GM18511 (cell line): Measurements from ENCODE around the gene STIM1.

Source experiments
- ATAC-seq: cut with Tn5 transposase; IDR thresholded peaks from one replicate; pipeline ENCODE4 v1.9.1; 2021; ENCODE audit warnings: mild to moderate bottlenecking, moderate library complexity; ENCODE audit not compliant: unreplicated experiment

Gene STIM1

DNA sequence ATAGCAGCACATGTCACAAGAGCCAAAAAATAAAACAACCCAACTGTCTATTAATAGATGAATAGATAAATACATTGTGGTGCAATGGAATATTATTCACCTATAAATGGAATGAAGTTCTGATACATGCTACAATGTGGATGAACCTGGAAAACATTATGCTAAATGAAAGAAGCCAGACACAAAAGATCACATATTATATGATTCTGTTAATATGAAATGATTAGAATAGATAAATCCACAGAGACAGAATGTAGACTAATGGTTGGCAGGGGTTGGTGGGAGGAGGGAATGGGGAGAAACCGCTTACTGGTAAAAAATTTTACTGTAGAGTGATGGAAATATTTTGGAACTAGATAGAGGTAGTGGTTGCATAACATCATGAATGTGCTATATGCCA lies 206.2 kb downstream of the STIM1 start:
- ATAC-seq: no peak

DNA sequence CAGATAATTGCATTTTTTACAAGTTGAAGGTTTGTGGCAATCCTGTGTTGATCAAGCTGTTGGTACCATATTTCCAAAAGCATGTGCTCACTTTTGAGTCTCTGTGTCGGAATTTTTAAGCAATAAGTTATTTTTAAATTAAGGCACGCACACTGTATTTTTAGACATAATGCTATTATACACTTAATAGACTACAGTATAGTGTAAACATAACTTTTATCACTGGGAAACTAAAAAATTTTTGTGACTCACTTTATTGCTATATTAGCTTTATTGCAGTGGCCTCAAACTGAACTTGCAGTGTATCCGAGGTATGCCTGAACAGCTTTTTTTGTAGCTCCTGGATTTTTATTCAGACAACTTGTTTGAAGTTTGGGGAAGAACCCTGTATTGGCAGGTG lies 207.9 kb downstream of the STIM1 start:
- ATAC-seq: no peak

DNA sequence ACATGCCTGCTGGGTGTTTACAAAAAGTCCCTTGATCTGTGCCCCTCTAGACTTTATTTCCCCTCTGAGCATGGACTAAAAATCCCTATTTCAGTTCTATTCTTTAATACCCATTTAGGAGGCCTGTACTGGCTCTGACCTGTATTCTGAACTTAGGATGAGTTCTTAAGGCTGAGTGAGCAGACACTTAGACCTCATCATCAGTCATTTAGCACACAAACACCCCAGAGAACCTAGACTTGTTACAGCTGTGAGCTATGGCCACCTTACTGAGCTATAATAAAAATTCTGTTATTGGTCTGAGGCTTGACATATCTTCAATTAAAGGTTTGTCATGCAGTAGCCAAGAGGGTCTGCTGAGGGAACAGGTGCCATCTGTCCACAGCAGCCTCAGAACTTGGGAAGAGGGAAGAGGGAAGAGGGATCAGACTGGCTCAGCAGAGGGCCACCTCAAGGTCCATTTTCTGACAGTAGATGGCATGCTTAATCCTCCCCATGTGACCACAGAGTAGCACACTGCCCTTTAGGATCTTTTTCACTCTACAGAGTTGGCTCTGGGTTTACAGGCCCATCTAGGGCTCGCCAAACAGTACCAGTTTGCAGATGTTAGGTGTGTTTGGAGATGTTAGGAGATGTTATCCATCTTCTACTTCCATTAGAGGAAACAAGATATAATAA lies 209.0 kb downstream of the STIM1 start:
- no peak for ATAC-seq

DNA sequence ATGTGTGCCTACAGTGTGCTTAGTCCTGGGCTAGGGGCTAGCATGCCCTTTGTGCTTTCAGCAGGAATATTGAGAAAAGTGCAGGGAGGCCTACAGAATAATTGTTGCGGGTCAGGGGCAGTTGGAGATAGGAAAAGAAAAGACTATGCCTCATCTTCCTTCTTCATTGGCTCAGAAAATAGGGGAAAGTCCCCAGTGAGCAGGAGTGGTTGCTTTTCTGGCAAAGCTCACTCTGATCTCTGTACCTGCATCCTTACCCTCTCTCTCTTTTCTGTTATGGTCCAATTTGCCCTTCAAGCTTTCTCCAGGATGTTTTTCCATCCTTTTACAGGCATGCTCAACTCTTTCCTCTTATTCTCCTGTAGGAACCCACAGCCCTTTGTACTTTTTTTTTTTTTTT lies 209.6 kb downstream of the STIM1 start:
- ATAC-seq: no peak

DNA sequence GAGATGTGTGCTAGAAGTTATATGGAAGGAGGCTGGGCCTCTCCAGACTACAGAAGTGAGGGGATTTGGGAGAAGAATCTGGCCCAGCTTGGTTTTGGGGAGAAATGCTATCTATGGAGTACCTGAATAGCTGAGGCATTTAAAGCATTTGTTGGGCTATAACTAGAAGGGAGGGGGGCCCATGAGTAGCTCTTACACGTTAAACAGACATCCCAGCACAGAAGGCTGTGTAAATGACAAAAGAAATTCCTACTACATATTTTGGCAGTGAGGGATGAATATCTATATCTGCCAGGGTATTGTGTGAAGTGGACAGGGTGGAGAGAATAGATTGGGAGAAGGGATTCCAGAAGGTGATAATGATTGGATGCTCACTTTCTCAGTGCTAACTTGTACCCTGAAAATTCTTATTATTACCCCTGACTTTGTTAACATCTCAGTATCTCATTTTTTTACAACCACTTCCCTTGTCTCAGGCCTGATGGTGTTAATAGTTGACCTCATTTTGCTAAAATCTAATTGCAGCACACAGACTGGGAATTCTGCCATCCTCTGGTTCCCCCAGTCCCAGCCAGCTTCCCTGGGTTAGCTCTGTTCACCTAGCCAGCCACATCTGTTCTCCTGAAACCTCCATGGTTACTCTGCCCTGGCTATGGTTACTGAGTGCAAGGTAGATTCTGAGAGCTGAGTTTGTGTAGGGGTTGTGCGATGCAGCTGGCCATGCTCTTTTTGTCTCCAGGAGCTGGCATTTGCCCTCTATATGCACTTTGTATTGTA lies 210.3 kb downstream of the STIM1 start:
- no peak for ATAC-seq

DNA sequence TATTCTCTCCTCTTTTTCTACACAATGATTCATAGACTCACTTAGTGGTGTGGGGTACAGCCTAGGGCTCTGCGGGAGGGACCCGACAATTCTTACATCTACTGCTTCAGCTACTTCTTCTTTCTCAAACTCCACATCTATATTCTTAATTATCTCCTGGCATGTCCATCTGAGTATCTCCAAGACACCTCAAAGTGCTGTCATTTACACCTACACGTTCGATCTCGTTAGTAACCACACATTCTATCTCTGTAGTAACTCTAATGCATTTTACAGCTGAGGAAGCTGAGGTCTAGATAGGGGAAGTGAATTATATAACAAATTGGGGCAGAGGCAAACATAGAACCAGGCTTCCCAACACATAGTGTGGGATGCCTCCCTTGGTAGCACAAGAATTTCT lies 211.4 kb downstream of the STIM1 start:
- ATAC-seq: no peak

DNA sequence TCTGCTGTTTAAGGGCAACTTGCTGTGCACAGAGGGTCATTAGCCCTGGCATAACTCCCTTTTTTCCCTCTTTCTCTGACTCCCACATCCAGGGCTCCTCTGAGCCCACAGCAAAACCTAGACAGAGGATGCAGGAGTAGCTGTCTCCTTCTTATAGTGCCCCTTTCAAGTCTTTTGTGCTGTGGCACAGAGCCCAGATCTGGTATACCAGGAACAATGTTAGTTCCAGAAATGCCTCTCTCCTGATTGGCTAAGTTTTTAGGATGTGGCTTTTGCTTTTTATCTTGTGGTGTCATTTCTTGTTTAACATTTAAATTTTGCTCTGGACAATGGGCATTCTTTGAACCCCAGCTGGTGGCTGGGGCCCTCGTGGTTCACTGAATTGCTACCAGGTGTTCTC lies 213.5 kb downstream of the STIM1 start:
- ATAC-seq: no peak

DNA sequence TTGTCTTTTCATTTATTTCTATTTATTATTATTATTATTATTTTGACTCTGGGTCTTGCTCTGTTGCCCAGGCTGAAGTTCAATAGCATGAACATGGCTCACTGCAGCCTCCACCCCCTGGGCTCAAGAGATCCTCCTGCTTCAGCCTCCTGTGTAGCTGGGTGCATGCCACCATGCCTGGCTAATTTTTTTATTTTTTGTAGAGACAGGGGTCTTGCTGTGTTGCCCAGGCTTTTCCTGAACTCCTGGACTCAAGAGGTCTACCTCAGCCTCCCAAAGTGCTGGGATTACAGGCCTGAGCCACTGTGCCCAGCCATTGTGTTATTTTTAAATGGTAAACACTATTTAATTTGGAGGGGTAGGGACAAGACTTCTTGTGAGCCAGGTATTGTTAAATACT lies 215.9 kb downstream of the STIM1 start:
- no peak for ATAC-seq

DNA sequence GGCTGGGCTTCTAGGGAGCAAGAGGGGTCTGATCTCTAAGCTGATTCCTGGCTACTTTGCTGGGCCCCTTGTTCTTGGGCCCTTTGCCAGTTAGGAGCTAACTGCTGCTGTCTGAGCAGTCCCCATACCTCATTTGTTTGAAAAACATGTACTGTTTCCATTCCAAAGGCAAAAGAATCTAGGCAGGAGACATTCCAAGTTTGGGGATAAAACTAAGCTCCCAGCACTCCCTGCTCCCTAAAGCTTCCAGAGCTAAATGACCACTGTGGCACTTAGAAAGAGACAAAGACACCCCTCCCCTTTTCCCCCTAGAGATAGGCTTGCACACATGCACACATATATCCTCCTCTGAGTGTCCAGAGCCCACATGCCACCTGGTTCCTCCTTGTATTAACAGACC lies 216.4 kb downstream of the STIM1 start:
- no peak for ATAC-seq

DNA sequence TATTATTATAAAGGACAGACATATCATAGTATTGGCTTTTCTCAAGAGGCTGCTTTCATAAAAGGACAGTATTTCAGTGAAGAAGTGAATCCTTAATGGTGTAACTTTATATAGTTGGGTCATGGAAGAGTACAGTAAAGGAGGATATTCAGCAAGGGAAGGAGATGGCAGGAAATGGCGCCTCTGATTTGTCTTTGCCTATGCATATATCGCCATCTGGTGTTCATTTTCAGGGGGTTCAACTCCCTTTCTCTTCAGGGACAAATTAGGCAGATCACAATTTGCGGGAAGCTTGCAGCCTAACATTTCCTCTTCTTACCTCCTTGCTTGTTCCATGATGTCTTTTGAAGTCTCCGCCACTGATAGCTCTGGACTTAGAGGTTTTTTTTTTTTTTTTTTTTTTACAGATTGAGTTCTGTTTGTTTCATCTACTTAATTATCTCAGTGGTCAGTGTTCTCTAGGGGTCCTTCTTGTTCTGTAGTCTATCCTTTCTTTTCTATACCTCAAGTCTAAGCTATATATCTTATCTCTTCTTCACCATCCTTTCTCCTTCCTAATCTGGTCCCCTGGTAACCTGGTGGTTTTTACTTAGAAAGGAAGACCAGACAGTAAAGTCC lies 217.3 kb downstream of the STIM1 start:
- ATAC-seq: no peak

DNA sequence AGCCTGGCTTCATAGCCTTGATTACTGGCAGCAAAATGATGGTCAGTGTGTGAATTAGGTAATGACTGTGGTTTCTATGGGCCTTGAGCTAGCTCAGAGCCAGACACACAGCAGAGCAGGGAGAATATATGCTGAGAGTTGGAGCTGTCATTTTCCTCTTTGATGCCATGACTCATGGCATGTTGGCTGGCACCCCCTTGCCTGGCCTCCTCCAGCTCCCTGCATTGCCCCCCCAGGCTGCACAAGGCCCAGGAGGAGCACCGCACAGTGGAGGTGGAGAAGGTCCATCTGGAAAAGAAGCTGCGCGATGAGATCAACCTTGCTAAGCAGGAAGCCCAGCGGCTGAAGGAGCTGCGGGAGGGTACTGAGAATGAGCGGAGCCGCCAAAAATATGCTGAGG lies 218.8 kb downstream of the STIM1 start:
- no peak for ATAC-seq

DNA sequence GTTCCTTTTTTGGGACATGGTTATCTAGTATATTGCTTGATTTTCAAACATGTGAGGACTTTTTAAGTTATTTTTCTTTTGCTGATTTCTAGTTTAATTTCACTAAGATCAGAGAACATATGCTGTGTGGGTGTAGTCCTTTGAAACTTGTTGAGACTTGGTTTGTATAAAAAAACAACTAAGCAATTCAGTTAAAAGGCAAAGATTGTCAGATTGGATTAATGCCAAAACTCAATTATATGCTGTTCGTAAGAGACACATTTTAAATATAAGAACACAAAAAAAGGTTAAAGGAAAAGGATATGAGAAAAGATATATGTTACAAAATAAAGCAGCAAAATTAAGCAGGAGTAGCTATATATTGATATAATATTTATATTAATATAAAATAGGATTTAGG lies 221.3 kb downstream of the STIM1 start:
- no peak for ATAC-seq

DNA sequence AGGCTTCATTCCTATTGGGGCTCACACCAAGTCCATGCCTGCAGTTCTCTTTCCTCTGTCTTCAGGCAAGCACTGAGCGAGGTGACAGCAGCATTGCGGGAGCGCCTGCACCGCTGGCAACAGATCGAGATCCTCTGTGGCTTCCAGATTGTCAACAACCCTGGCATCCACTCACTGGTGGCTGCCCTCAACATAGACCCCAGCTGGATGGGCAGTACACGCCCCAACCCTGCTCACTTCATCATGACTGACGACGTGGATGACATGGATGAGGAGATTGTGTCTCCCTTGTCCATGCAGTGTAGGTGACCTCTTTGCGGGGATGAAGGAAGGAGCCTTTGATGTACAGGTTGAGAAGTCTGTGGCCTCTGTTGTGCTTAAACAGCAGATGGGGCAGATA lies 227.7 kb downstream of the STIM1 start:
- ATAC-seq: no peak

DNA sequence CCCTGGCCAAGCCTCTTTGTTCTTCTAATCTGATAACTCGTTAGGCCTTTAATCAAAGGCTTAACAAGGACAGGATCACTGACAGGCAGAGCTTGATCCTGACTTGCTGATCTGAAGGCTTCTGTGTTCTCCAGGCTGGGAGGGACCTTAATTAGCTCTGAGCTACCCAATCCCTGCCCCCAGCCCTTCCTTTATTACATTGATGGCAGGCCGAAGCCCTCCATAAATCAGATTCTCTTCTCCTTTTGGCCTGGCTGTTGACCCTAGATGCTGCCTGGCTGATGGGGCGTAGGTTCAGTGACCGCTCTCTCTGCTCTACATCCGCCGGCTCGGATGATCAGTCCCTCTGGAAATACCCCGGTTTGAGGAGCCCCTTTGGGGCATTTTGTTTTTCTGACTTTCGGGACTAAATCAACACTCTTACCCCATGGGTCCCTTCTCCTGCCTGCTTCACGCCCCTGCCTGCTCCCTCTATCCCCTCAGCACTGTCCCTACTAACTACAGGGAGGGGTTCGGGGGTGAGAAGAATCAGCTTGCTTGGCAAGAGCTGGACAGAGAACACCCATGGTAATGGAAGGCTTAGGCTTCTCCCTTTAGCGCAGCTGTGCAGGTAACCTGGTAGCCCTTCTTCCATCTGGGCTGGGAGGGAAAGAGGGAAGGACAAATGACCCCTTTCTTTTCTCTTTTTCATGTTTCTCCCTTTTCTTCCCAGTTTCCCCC lies 229.1 kb downstream of the STIM1 start:
- ATAC-seq: no peak

DNA sequence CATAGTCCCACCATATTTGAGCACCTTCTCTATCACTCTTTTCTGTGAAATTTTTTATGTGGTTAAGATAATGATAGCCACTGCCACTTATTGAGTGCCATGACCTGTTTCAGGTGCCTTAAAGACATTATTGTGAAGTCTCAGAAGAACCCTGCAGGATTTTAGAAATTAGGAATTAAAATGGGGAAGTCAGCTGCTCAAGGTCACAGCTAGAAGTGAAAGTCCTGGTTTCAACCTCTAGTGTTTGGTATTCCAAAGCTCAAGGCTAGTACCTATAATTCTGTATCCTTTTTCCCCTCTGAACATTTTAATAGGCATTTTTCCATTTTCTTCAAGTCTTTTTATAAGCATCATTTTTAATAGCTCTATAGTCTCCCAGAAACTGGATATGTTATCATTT lies 230.1 kb downstream of the STIM1 start:
- ATAC-seq: no peak

DNA sequence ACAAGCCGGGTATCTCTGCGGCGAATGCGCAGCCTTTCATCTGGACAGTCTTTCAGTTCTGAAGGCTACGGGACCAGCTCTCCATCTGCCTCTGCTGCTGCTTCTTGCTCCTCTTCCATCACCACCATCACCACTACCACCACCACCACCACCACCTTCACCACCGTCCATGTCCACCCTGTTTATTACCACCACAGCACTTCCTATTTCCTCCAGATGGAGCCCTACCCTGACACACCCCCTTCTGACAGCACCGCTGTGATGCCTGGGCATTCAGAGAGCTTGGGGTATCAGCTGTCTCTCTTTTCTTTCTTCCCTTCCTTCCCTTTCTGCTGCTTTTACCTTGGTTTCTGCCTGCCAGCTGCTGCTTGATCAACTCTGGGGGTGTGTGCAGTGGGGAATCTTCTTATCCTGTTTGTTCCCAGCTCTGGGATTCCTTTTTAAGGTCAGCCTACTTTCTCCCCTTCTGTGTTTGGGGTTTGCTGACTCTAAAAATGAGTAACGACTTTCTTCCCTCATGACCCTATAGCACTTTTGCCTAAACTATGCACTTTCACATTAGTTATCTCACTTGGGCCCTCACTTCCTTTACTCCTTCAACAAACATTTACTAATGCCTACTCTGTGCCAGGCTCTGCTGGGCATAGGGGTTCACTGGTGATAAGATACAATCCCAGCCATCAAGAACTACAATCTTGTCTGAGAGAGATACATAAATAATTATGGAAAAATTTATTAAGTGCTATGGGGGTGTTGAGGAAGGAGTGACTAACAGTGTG lies 231.3 kb downstream of the STIM1 start:
- ATAC-seq: no peak

DNA sequence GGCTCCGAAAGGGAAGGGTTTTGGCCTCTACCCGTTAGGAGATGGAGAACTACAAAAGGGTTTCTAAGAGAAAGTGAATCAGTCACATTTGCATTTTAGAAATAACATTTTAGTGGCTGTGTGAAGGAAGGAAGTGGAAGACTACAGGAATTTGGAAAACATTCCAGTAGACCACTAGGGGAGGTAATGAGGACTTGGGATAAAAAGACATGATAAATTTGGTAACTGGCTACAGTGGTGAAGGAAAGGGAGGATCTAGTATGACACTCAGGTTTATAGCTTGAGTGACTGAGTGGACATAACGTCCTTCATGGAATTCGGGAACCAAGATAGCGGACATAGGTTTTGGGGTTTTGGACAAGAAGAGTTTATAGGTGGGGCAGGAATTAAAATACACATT lies 232.1 kb downstream of the STIM1 start:
- no peak for ATAC-seq

DNA sequence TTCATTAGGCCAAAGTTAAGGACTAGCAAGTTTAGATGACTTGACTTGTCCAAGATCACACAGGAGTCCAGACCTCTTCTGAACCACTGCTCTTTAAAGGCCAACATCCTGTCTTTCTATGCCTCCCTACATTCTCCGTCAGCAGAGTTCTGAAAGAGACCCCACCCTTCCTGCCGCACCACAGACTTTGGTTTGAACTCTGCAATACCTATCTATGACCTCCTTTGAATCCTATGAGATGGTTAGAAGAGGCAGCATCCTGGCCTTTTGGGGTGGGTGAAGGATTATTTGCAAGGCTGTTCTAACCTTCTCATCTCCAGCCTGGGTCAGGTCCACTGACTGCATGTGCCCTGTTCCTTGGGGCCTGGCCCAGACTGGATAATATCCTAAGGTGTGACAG lies 234.8 kb downstream of the STIM1 start:
- ATAC-seq: no peak

DNA sequence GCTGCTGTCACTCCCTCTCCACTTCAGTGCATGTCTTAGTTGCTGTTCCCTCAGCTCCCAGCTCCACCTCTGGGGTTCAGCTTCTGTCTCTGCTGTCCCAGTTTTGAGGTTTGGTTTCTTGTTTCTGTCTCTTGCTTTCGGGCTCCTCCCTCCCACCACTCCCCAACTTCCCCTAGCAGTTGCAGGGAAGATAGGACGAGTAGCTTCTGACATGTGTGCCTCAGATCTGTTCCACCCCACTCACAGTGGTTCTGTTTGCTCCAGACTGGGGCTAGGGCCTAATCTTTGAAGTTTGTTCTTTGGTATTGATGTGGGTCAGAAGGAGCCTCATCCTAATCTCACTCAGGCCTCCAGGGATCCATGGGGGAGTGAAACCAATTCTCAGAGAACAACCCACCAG lies 236.6 kb downstream of the STIM1 start:
- no peak for ATAC-seq

DNA sequence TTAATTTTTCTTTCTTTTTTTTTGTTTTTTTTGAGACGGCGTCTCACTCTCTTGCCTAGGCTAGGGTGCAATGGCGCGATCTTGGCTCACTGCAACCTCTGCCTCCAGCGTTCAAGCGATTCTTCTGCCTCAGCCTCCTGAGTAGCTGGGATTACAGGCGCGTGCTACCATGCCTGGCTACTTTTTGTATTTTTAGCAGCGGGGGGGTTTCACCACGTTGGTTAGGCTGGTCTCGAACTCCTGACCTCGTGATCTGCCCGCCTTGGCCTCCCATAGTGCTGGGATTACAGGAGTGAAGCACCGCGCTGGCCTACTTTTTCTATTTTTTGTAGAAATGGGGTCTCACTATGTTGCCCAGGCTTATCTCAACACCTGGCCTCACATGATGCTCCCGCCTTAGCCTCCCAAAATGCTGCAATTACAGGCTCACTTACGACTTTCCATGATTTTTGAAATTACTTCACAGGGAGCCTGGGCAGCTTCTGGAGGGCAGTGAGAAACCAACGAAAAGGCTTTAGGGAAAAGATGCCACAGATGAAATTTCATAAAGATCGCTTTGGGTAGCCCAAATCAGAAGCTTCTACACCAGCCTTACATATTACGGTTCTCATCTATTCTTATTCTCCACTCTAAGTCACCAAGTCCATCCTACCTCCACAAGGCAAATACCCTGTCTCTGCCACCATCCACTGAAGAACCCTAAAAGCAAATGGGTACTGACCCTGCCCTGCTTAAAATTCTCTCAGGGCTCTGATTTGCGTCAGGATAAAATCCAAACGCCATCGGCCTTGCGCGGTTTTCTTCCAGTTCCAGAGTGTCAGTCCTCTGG lies 238.3 kb downstream of the STIM1 start:
- ATAC-seq: no peak
